A549 (cell line): ENCODE results near the gene PPM1L. TPM values are rescaled to one million over a fixed set of nuclear protein-coding genes. Genes with fewer than 3 reads are reported as not detected.

Experiments
- ATAC-seq, 2 experiments: fragments of 200-7000 bp in 1 of 2; fragments of >200 bp in 1 of 2; cut with Nextera tagmentation in 1 of 2; cut with Tn5 transposase in 1 of 2; 3 replicates each; pipeline versions ENCODE4 v1.8.0 to v1.9.1; 2018 to 2020; ENCODE audit warnings: mild to moderate bottlenecking in 1 of 2, moderate library complexity in 1 of 2
- CTCF ChIA-PET: fragments of 300-600 bp; sonication (Branson Sonifier 250); formaldehyde crosslinking; extraction: SDS; loops from one replicate; lab custom pipeline; 2021; ENCODE audit warnings: antibody characterized with exemption, inconsistent platforms; lab: Yijun Ruan, JAX
- POLR2A ChIA-PET: fragments of 350-600 bp; formaldehyde crosslinking; extraction: SDS; loops from one replicate; lab custom pipeline; 2021; ENCODE audit warnings: antibody characterized with exemption, inconsistent platforms; lab: Yijun Ruan, JAX
- DNase-seq, 2 experiments: peaks; one replicate each; pipeline versions ENCODE4 v3.0.0 to v3.0.0-alpha.2; 2011 to 2016; ENCODE audit warnings: low read depth in 1 of 2, low spot score in 1 of 2
- FAIRE-seq: peaks from 2 replicates; lab custom pipeline; 2011; peaks lifted over from hg19 to GRCh38; lab: Jason Lieb, UNC
- H3K27ac ChIP-seq, 2 experiments: fragments of >200 bp; sonication (Bioruptor Twin); formaldehyde crosslinking; 3 replicates each; pipeline ENCODE4 v1.5.1; 2016 to 2017
- H3K4me1 ChIP-seq: fragments of >200 bp; sonication (Bioruptor Twin); formaldehyde crosslinking; 3 replicates; pipeline ENCODE4 v1.6.1; 2016
- H3K4me2 ChIP-seq: fragments of >200 bp; sonication (Bioruptor Twin); formaldehyde crosslinking; 3 replicates; pipeline ENCODE4 v1.6.1; 2016
- H3K4me3 ChIP-seq: fragments of >200 bp; sonication (Bioruptor Twin); formaldehyde crosslinking; 3 replicates; pipeline ENCODE4 v1.5.1; 2016
- H3K9me3 ChIP-seq: fragments of >200 bp; sonication (Bioruptor Twin); formaldehyde crosslinking; 3 replicates; pipeline ENCODE4 v1.6.1; 2016
- BCL3 ChIP-seq: fragments of >200 bp; sonication (Bioruptor Twin); formaldehyde crosslinking; IDR thresholded peaks from 3 replicates; pipeline ENCODE4 v1.6.1; 2016
- BHLHE40 ChIP-seq: IDR thresholded peaks from 2 replicates; pipeline ENCODE4 v1.6.1; 2012; ENCODE audit warnings: low read depth, low read length, inconsistent platforms
- EP300 ChIP-seq, 2 experiments: fragments of >200 bp; sonication (Bioruptor Twin); formaldehyde crosslinking; IDR thresholded peaks; 2 replicates in 1 of 2; 3 replicates in 1 of 2; pipeline ENCODE4 v1.6.1; 2016 to 2017
- ESRRA ChIP-seq: fragments of 150-350 bp; IDR thresholded peaks from 2 replicates; pipeline ENCODE4 v1.6.1; 2014; ENCODE audit warnings: mild to moderate bottlenecking, low read length, borderline replicate concordance
- FOSB ChIP-seq: fragments of 250-450 bp; sonication (Bioruptor Pico); IDR thresholded peaks from 2 replicates; pipeline ENCODE4 v1.5.0; 2020; ENCODE audit warnings: mild to moderate bottlenecking, moderate library complexity
- GATA3 ChIP-seq: IDR thresholded peaks from 2 replicates; pipeline ENCODE4 v1.6.1; 2012; ENCODE audit warnings: borderline replicate concordance
- HDAC2 ChIP-seq: fragments of 200-600 bp; sonication (generic); IDR thresholded peaks from 2 replicates; pipeline ENCODE4 v1.6.1; 2016
- HOXB13 ChIP-seq: fragments of 250-450 bp; sonication (Bioruptor Pico); IDR thresholded peaks from 2 replicates; pipeline ENCODE4 v1.5.0; 2020; ENCODE audit warnings: low read depth, mild to moderate bottlenecking, moderate library complexity
- HOXB5 ChIP-seq: fragments of 250-450 bp; sonication (Bioruptor Pico); IDR thresholded peaks from 2 replicates; pipeline ENCODE4 v1.5.0; 2020; ENCODE audit warnings: mild to moderate bottlenecking, moderate library complexity
- MAZ ChIP-seq: fragments of 150-350 bp; IDR thresholded peaks from 2 replicates; pipeline ENCODE4 v1.6.1; 2014; ENCODE audit warnings: antibody characterized with exemption, low read depth, low read length, borderline replicate concordance
- NPAS2 ChIP-seq: fragments of 250-450 bp; sonication (Bioruptor Pico); IDR thresholded peaks from 2 replicates; pipeline ENCODE4 v1.8.0; 2022; ENCODE audit warnings: mild to moderate bottlenecking, moderate library complexity, borderline replicate concordance
- PHF8 ChIP-seq: fragments of 200-600 bp; sonication (generic); IDR thresholded peaks from 2 replicates; pipeline ENCODE4 v1.6.1; 2016; ENCODE audit warnings: low read depth, mild to moderate bottlenecking, antibody characterized with exemption, moderate library complexity, borderline replicate concordance
- POLR2A ChIP-seq: IDR thresholded peaks from 2 replicates; pipeline ENCODE4 v1.6.1; 2012; ENCODE audit warnings: mild to moderate bottlenecking, low read length
- POLR2AphosphoS2 ChIP-seq: conservative IDR thresholded peaks from 2 replicates; pipeline ENCODE4 v1.6.1; 2012; ENCODE audit warnings: low read length, improper control_type of control experiment, inconsistent platforms
- RCOR1 ChIP-seq: fragments of 150-350 bp; IDR thresholded peaks from 2 replicates; pipeline ENCODE4 v1.6.1; 2014; ENCODE audit warnings: antibody characterized with exemption, low read length, low read depth
- RFX5 ChIP-seq: fragments of 450-650 bp; IDR thresholded peaks from 2 replicates; pipeline ENCODE4 v1.7.1; 2014; ENCODE audit warnings: antibody characterized with exemption, mild to moderate bottlenecking, moderate library complexity
- RNF2 ChIP-seq: fragments of 200-600 bp; sonication (generic); IDR thresholded peaks from 2 replicates; pipeline ENCODE4 v1.6.1; 2016; ENCODE audit warnings: low read depth, mild to moderate bottlenecking, antibody characterized with exemption, moderate library complexity, borderline replicate concordance
- SREBF2 ChIP-seq: fragments of 450-650 bp; IDR thresholded peaks from 2 replicates; pipeline ENCODE4 v1.6.1; 2014; ENCODE audit warnings: mild to moderate bottlenecking, moderate library complexity
- TP53 ChIP-seq: fragments of 250-450 bp; sonication (Bioruptor Pico); IDR thresholded peaks from 2 replicates; pipeline ENCODE4 v1.5.0; 2021; ENCODE audit warnings: mild to moderate bottlenecking, moderate library complexity
- USF2 ChIP-seq: fragments of 450-650 bp; IDR thresholded peaks from 2 replicates; pipeline ENCODE4 v1.6.1; 2014; ENCODE audit warnings: antibody characterized with exemption
- ZC3H11A ChIP-seq: fragments of 450-650 bp; IDR thresholded peaks from 2 replicates; pipeline ENCODE4 v1.6.1; 2014; ENCODE audit warnings: antibody characterized with exemption, mild to moderate bottlenecking
- ZFP36 ChIP-seq: fragments of 450-650 bp; IDR thresholded peaks from 2 replicates; pipeline ENCODE4 v1.6.1; 2014; ENCODE audit warnings: borderline replicate concordance; ENCODE audit not compliant: partially characterized antibody
- WGBS: methylation state at CpG from one replicate; pipeline ENCODE4 v1.1.6; 2017; ENCODE audit errors: missing lambda C conversion rate; 5-methylcytosine and 5-hydroxymethylcytosine counted together
- polyA plus RNA-seq, 4 experiments: library from polyadenylated mRNA; depleted of rRNA in 3 of 4; stranded (reverse); fragments of >200 nt; fragmentation: RNase III in 1 of 4; extraction: RNeasy Plus Mini Kit Qiagen cat#74134 plus additional on column Dnase treatment in 1 of 4; gene quantifications; 2 replicates in 3 of 4; 3 replicates in 1 of 4; pipeline ENCODE4 v1.2.3, GENCODE V29; 2011 to 2017
- TF ChIP-seq, protein P1 (sequence below): fragments of >200 bp; sonication (Bioruptor Twin); formaldehyde crosslinking; IDR thresholded peaks from 3 replicates; pipeline ENCODE4 v1.5.1; 2016

Gene PPM1L
- polyA plus RNA-seq, 2 of the 4 experiments (the other 2 are of a cell fraction) = 0.27 to 0.45 TPM

- no peaks in the 10 kb centered on the region for H3K9me3 ChIP-seq
- no peaks in the 10 kb centered on the region for H3K4me1 ChIP-seq
- WGBS = 37% methylated on average over 2 of the region's 2 CpGs
- H3K27ac ChIP-seq = no peak overlapping the region
- ATAC-seq (no peak), DNase-seq (no peak), FAIRE-seq (no peak)
- ChIA-PET POLR2A (no interaction called here), CTCF (no interaction called here)
- no peak overlapping the region for H3K4me3 ChIP-seq
- no peak overlapping the region for H3K4me2 ChIP-seq
- TF ChIP-seq ZC3H11A = no peak
- TF ChIP-seq BHLHE40 = no peak
- no peak for TF ChIP-seq PHF8
- TF ChIP-seq POLR2A = no peak
- TF ChIP-seq EP300 (IDR thresholded peaks at IDR 0.05) = no peak
Observed at GRCh38 chr3:160857476-160858119, 101.6 kb downstream of the PPM1L start.

DNA sequence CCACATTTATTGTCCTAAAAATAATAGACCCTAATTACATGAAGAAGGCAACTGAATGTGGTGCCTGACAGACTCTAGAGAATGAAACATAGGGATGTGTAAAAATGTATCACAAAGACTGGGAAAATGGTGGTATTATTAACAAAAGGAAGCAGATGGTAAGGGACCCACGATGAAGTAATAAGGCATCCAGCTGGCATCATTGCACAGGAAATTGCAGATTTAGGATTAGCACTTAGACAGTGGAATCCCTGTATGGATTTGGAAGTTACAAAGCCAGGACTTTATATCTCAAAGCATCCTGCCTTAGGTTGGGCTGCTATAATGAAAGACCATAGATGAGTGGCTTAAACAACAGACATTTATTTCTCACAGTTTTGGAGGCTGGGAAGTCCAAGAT lies 104.3 kb downstream of the PPM1L start:
- ATAC-seq (no peak), FAIRE-seq (no peak)
- CTCF ChIA-PET = no interaction called here

GRCh38 chr3:160869825-160870224 lies 113.8 kb downstream of the PPM1L start:
- no peak for DNase-seq
- no peak for FAIRE-seq
- no peak for ATAC-seq
- H3K27ac ChIP-seq = no peak overlapping the region
- H3K9me3 ChIP-seq = no peaks in the 10 kb centered on the region
- no peak for TF ChIP-seq MAZ
- no peak for TF ChIP-seq NPAS2
- ChIA-PET CTCF (no interaction called here), POLR2A (no interaction called here)
- H3K4me2 ChIP-seq = no peak overlapping the region
- 16% methylated on average over 2 of the region's 2 CpGs for WGBS
- H3K4me1 ChIP-seq = no peaks in the 10 kb centered on the region
- H3K4me3 ChIP-seq = no peak overlapping the region

More for the DNA sequence above, 104.3 kb downstream of the PPM1L start:
- WGBS = 0% methylated on average over 1 of the region's 1 CpG
- Histone ChIP-seq H3K9me3 (no peaks in the 10 kb centered on the region), H3K4me3 (no peak overlapping the region), H3K4me1 (no peaks in the 10 kb centered on the region), H3K27ac (no peak overlapping the region), H3K4me2 (no peak overlapping the region)
- DNase-seq = no peak
- TF ChIP-seq HOXB5 (CRISPR knock-in tag) (no peak), USF2 (no peak), NPAS2 (no peak), ZFP36 (no peak), SREBF2 (no peak), FOSB (CRISPR knock-in tag) (no peak), BCL3 (no peak), ESRRA (no peak)
- POLR2A ChIA-PET = no interaction called here

- no peak for FAIRE-seq
- no peak overlapping the region for H3K4me2 ChIP-seq
Observed at GRCh38 chr3:160870327-160870726, 114.3 kb downstream of the PPM1L start.

More at GRCh38 chr3:160870327-160870726, 114.3 kb downstream of the PPM1L start:
- H3K4me1 ChIP-seq = no peaks in the 10 kb centered on the region
- DNase-seq = no peak
- H3K9me3 ChIP-seq = no peaks in the 10 kb centered on the region
- no peak for ATAC-seq
- CTCF ChIA-PET = no interaction called here
- WGBS = 26% methylated on average over 4 of the region's 4 CpGs
- POLR2A ChIA-PET = no interaction called here
- no peak overlapping the region for H3K4me3 ChIP-seq
- TF ChIP-seq NPAS2 = no peak
- no peak for TF ChIP-seq HDAC2
- TF ChIP-seq HOXB13 (CRISPR knock-in tag) = no peak
- no peak for TF ChIP-seq GATA3
- no peak for TF ChIP-seq RFX5
- no peak for TF ChIP-seq SREBF2
- TF ChIP-seq, protein P1, sequence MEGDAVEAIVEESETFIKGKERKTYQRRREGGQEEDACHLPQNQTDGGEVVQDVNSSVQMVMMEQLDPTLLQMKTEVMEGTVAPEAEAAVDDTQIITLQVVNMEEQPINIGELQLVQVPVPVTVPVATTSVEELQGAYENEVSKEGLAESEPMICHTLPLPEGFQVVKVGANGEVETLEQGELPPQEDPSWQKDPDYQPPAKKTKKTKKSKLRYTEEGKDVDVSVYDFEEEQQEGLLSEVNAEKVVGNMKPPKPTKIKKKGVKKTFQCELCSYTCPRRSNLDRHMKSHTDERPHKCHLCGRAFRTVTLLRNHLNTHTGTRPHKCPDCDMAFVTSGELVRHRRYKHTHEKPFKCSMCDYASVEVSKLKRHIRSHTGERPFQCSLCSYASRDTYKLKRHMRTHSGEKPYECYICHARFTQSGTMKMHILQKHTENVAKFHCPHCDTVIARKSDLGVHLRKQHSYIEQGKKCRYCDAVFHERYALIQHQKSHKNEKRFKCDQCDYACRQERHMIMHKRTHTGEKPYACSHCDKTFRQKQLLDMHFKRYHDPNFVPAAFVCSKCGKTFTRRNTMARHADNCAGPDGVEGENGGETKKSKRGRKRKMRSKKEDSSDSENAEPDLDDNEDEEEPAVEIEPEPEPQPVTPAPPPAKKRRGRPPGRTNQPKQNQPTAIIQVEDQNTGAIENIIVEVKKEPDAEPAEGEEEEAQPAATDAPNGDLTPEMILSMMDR = no peak
- no peak for TF ChIP-seq ESRRA
- no peak for TF ChIP-seq RNF2
- no peak for TF ChIP-seq RCOR1
- no peak for TF ChIP-seq POLR2AphosphoS2
- no peak for TF ChIP-seq TP53 (CRISPR knock-in tag)
- no peak overlapping the region for H3K27ac ChIP-seq
